HepG2 (cell line): ENCODE measurements around the gene NDRG2. TPM values are rescaled to one million over a fixed set of nuclear protein-coding genes. Genes with fewer than 3 reads are reported as not detected.

Experiments used
- ARNTL ChIP-seq: sonication (generic); formaldehyde crosslinking; IDR thresholded peaks from 2 replicates; pipeline ENCODE4 v1.4.0; 2020; ENCODE audit warnings: mild to moderate bottlenecking, missing genetic modification reagents
- IRF2 ChIP-seq: IDR thresholded peaks from 2 replicates; pipeline ENCODE4 v1.6.1; 2018; ENCODE audit warnings: missing genetic modification reagents, missing compliant biosample characterization
- KDM5A ChIP-seq: fragments of 200-600 bp; sonication (generic); IDR thresholded peaks from 2 replicates; pipeline ENCODE4 v1.7.0; 2018; ENCODE audit warnings: antibody characterized with exemption, mild to moderate bottlenecking, low read length, borderline replicate concordance
- MEIS2 ChIP-seq: sonication (generic); formaldehyde crosslinking; IDR thresholded peaks from 2 replicates; pipeline ENCODE4 v1.9.0; 2021; ENCODE audit warnings: mild to moderate bottlenecking, missing genetic modification reagents
- PCBP2 ChIP-seq: fragments of 200-400 bp; formaldehyde crosslinking; optimal IDR thresholded peaks from 2 replicates; pipeline ENCODE3; 2018; ENCODE audit warnings: low read length, low read depth; ENCODE audit not compliant: poor library complexity, severe bottlenecking
- PHF8 ChIP-seq: sonication (generic); formaldehyde crosslinking; IDR thresholded peaks from 2 replicates; pipeline ENCODE4 v1.5.0; 2020; ENCODE audit warnings: missing genetic modification reagents
- PITX1 ChIP-seq: sonication (generic); formaldehyde crosslinking; IDR thresholded peaks from 2 replicates; pipeline ENCODE4 v1.5.1; 2020; ENCODE audit warnings: mild to moderate bottlenecking, missing genetic modification reagents
- RBM22 ChIP-seq: fragments of 200-400 bp; formaldehyde crosslinking; optimal IDR thresholded peaks from 2 replicates; pipeline ENCODE3; 2017; ENCODE audit warnings: mild to moderate bottlenecking, low read length, moderate library complexity
- SP1 ChIP-seq, 2 experiments: fragments of 450-650 bp in 1 of 2; sonication (generic) in 1 of 2; formaldehyde crosslinking in 1 of 2; IDR thresholded peaks; 2 replicates each; pipeline versions ENCODE4 v1.4.0 to v1.6.1; 2016 to 2020; ENCODE audit warnings: missing genetic modification reagents in 1 of 2
- YY1 ChIP-seq: IDR thresholded peaks from 2 replicates; pipeline ENCODE4 v1.6.1; 2011; ENCODE audit warnings: low read length, low read depth, moderate library complexity, mild to moderate bottlenecking; ENCODE audit not compliant: insufficient read depth, insufficient replicate concordance
- ZBTB7A ChIP-seq: sonication (generic); formaldehyde crosslinking; IDR thresholded peaks from 2 replicates; pipeline ENCODE4 v1.8.0; 2022; ENCODE audit warnings: mild to moderate bottlenecking, missing genetic modification reagents
- ZFP36L2 ChIP-seq: sonication (generic); formaldehyde crosslinking; IDR thresholded peaks from 2 replicates; pipeline ENCODE4 v1.4.0; 2020; ENCODE audit warnings: missing genetic modification reagents
- ZFY ChIP-seq: sonication (generic); formaldehyde crosslinking; IDR thresholded peaks from 2 replicates; pipeline ENCODE4 v1.4.0; 2020; ENCODE audit warnings: missing genetic modification reagents
- ZMAT3 ChIP-seq: sonication (generic); formaldehyde crosslinking; conservative IDR thresholded peaks from 2 replicates; pipeline ENCODE4 v1.7.0; 2021; ENCODE audit warnings: missing genetic modification reagents
- ZNF101 ChIP-seq: sonication (generic); formaldehyde crosslinking; IDR thresholded peaks from 2 replicates; pipeline ENCODE4 v1.4.0; 2020; ENCODE audit warnings: mild to moderate bottlenecking, low read depth, missing genetic modification reagents, borderline replicate concordance
- ZNF138 ChIP-seq: sonication (generic); formaldehyde crosslinking; IDR thresholded peaks from 2 replicates; pipeline ENCODE4 v1.5.0; 2020; ENCODE audit warnings: mild to moderate bottlenecking, low read depth, missing genetic modification reagents
- ZNF333 ChIP-seq: sonication (generic); formaldehyde crosslinking; IDR thresholded peaks from 2 replicates; pipeline ENCODE4 v1.4.0; 2020; ENCODE audit warnings: mild to moderate bottlenecking, missing genetic modification reagents, borderline replicate concordance
- ZNF558 ChIP-seq: sonication (generic); formaldehyde crosslinking; IDR thresholded peaks from 2 replicates; pipeline ENCODE4 v1.9.0; 2022; ENCODE audit warnings: mild to moderate bottlenecking, missing genetic modification reagents, borderline replicate concordance
- ZNF792 ChIP-seq: IDR thresholded peaks from 2 replicates; pipeline ENCODE4 v1.6.1; 2016
- ZNF878 ChIP-seq: sonication (generic); formaldehyde crosslinking; IDR thresholded peaks from 2 replicates; pipeline ENCODE4 v1.8.1; 2023; ENCODE audit warnings: mild to moderate bottlenecking, missing genetic modification reagents, moderate library complexity
- ZSCAN22 ChIP-seq: sonication (generic); formaldehyde crosslinking; IDR thresholded peaks from 2 replicates; pipeline ENCODE4 v1.4.0; 2020; ENCODE audit warnings: mild to moderate bottlenecking, missing genetic modification reagents
- polyA plus RNA-seq, 8 experiments: library from polyadenylated mRNA; depleted of rRNA in 3 of 8; stranded (reverse) in 7 of 8; unstranded in 1 of 8; fragments of >200 nt; fragmentation: Illumina TruSeq in 4 of 8; extraction: Trizol in 4 of 8; gene quantifications; 2 replicates each; pipeline versions ENCODE4 v1.2.1 to v1.2.3, GENCODE V29; 2011 to 2016; ENCODE audit warnings: low read depth in 4 of 8, missing spikeins in 1 of 8, mixed read lengths in 1 of 8; ENCODE audit not compliant: insufficient read depth in 1 of 8
- total RNA-seq, 5 experiments: library from RNA; depleted of rRNA; stranded (reverse); fragments of >200 nt; fragmentation: Illumina TruSeq; extraction: Trizol; gene quantifications; 2 replicates each; pipeline ENCODE4 v1.2.3, GENCODE V29; 2016; ENCODE audit warnings: low read depth in 1 of 5
- TF ChIP-seq, protein P1 (sequence below): sonication (generic); formaldehyde crosslinking; IDR thresholded peaks from 2 replicates; pipeline ENCODE4 v1.5.0; 2020; ENCODE audit warnings: mild to moderate bottlenecking, low read depth, missing genetic modification reagents, borderline replicate concordance
- TF ChIP-seq, protein P2 (sequence below): conservative IDR thresholded peaks from 2 replicates; pipeline ENCODE4 v1.6.1; 2018; ENCODE audit warnings: missing genetic modification reagents
- TF ChIP-seq, protein P3 (sequence below): sonication (generic); formaldehyde crosslinking; IDR thresholded peaks from 2 replicates; pipeline ENCODE4 v1.4.0; 2020; ENCODE audit warnings: missing genetic modification reagents
- TF ChIP-seq, protein P4 (sequence below): sonication (generic); formaldehyde crosslinking; IDR thresholded peaks from 2 replicates; pipeline ENCODE4 v1.5.0; 2020; ENCODE audit warnings: missing genetic modification reagents, mild to moderate bottlenecking, borderline replicate concordance

Gene NDRG2
- total and polyA plus RNA-seq, 2 of the 13 experiments (the other 11 are each of a cell fraction or from before 2014, with no cell fraction given): 27.2 to 189 TPM

DNA sequence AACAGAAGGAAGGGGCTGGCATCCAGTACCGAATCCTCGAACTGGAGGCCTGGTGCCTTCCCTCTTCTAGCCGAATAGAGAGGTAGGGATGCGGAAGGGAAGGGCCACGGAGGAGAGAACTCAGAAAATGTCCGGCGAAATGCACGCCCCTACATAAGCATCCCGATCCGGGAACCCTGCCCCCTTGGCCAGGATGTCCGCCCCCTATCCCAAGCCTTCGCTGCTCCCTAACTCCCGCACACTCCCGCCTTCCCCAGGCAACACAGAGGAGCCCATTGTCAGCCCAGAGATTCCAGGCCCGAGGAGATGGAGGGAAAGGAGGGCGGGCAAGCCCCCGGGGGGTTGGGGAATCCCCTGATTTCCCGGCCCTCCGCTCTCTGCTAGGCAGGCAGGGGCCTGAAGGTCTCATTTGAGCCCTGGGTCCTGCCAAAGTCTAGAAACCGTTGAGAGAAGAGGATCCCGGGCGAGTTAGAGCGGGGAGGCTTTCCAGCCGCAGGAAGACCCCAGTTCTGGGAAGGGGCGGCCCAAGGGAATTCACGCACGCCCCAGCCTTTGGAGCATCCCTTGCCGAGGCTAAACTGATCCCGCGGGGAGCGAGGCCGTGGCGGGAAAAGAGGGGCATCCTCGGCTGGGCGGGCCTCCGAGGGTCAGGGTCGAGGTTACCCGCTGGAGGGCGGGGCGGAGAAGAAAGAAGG lies 44.7 kb upstream of the NDRG2 start (continued):
- TF ChIP-seq ZSCAN22 (CRISPR knock-in tag): peak; percentile 68; the same call in 1 of the 2 replicates
- no peak for TF ChIP-seq SP1 (IDR thresholded peaks at IDR 0.05)
- peak; percentile 75 for TF ChIP-seq SP1 (CRISPR knock-in tag; IDR thresholded peaks at IDR 0.05)
- TF ChIP-seq, protein P1, sequence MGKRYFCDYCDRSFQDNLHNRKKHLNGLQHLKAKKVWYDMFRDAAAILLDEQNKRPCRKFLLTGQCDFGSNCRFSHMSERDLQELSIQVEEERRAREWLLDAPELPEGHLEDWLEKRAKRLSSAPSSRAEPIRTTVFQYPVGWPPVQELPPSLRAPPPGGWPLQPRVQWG (CRISPR knock-in tag): no peak
- TF ChIP-seq ZNF558 (CRISPR knock-in tag): 0 out of 2 replicates have a peak, but pooled peaks have one; percentile 30
- peak; percentile 60 for TF ChIP-seq ZMAT3
- TF ChIP-seq PCBP2: peak; percentile 44
- peak; percentile 41; the same call in 1 of the 2 replicates for TF ChIP-seq ZNF138
- peak; percentile 8; the same call in 1 of the 2 replicates for TF ChIP-seq ARNTL
- TF ChIP-seq PITX1 (CRISPR knock-in tag): no peak
- peak; percentile 51; the same call in 1 of the 2 replicates for TF ChIP-seq ZNF333 (CRISPR knock-in tag)
- TF ChIP-seq, protein P2, sequence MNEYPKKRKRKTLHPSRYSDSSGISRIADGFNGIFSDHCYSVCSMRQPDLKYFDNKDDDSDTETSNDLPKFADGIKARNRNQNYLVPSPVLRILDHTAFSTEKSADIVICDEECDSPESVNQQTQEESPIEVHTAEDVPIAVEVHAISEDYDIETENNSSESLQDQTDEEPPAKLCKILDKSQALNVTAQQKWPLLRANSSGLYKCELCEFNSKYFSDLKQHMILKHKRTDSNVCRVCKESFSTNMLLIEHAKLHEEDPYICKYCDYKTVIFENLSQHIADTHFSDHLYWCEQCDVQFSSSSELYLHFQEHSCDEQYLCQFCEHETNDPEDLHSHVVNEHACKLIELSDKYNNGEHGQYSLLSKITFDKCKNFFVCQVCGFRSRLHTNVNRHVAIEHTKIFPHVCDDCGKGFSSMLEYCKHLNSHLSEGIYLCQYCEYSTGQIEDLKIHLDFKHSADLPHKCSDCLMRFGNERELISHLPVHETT (CRISPR knock-in tag): peak; percentile 83
- TF ChIP-seq, protein P3, sequence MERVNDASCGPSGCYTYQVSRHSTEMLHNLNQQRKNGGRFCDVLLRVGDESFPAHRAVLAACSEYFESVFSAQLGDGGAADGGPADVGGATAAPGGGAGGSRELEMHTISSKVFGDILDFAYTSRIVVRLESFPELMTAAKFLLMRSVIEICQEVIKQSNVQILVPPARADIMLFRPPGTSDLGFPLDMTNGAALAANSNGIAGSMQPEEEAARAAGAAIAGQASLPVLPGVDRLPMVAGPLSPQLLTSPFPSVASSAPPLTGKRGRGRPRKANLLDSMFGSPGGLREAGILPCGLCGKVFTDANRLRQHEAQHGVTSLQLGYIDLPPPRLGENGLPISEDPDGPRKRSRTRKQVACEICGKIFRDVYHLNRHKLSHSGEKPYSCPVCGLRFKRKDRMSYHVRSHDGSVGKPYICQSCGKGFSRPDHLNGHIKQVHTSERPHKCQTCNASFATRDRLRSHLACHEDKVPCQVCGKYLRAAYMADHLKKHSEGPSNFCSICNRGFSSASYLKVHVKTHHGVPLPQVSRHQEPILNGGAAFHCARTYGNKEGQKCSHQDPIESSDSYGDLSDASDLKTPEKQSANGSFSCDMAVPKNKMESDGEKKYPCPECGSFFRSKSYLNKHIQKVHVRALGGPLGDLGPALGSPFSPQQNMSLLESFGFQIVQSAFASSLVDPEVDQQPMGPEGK (CRISPR knock-in tag): peak; percentile 94
- peak; percentile 30; the same call in 1 of the 2 replicates for TF ChIP-seq PHF8 (CRISPR knock-in tag)
- TF ChIP-seq ZFP36L2 (CRISPR knock-in tag): no peak
- TF ChIP-seq, protein P4, sequence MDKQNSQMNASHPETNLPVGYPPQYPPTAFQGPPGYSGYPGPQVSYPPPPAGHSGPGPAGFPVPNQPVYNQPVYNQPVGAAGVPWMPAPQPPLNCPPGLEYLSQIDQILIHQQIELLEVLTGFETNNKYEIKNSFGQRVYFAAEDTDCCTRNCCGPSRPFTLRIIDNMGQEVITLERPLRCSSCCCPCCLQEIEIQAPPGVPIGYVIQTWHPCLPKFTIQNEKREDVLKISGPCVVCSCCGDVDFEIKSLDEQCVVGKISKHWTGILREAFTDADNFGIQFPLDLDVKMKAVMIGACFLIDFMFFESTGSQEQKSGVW (CRISPR knock-in tag): no peak
- peak; percentile 76 for TF ChIP-seq ZBTB7A
- no peak for TF ChIP-seq RBM22
- no peak for TF ChIP-seq KDM5A
- TF ChIP-seq ZNF792 (CRISPR knock-in tag): 0 out of 2 replicates have a peak, but pooled peaks have one; percentile 18
- peak; percentile 58 for TF ChIP-seq YY1
- TF ChIP-seq ZNF878: no peak
- 0 out of 2 replicates have a peak, but pooled peaks have one; percentile 36 for TF ChIP-seq ZNF101 (CRISPR knock-in tag)
- TF ChIP-seq IRF2 (CRISPR knock-in tag): peak; percentile 27; the same call in 1 of the 2 replicates
- TF ChIP-seq MEIS2 (CRISPR knock-in tag): peak; percentile 66; the same call in 1 of the 2 replicates
- peak; percentile 69; the same call in 1 of the 2 replicates for TF ChIP-seq ZFY
